Gastroesophageal sphincter (tissue), 3 donors: ENCODE measurements around the gene MPI.

Experiments
- EP300 ChIP-seq: sonication (generic); formaldehyde crosslinking; IDR thresholded peaks from one replicate; pipeline ENCODE4 v1.6.1; 2017; ENCODE audit warnings: antibody characterized with exemption, mild to moderate bottlenecking
- POLR2A ChIP-seq, 2 donors: fragments of 450-650 bp; IDR thresholded peaks; one replicate each; pipeline ENCODE4 v1.6.1; 2017; ENCODE audit warnings: antibody characterized with exemption in 2 of 2, mild to moderate bottlenecking in 2 of 2, moderate library complexity in 1 of 2
- POLR2AphosphoS5 ChIP-seq: sonication (generic); formaldehyde crosslinking; IDR thresholded peaks from one replicate; pipeline ENCODE4 v1.6.1; 2017; ENCODE audit warnings: antibody characterized with exemption
- TF ChIP-seq, protein P1 (sequence below), 4 experiments: fragments of 200-600 bp in 2 of 4; fragments of 450-650 bp in 2 of 4; sonication (generic) in 1 of 4; IDR thresholded peaks; one replicate each; pipeline ENCODE4 v1.5.1; 2017 to 2019; ENCODE audit warnings: antibody characterized with exemption in 4 of 4, mild to moderate bottlenecking in 2 of 4, moderate library complexity in 2 of 4

DNA sequence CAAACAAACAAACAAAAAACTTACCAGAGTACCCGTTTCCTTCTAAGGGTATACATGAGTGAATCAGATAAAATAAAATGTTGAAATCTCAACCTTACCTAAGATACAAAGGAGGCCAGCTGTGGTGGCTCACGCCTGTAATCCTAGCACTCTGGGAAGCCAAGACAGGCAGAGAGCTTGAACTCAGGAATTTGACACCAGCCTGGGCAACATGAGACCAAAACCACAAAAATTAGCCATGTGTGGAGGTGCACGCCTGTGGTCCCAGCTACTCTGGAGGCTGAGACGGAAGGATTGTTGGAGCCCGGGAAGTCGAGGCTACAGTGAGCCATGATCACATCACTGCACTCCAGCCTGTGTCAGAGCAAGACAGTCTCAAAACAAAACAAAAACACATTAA is 27.8 kb downstream of the MPI start:
- TF ChIP-seq EP300: no peak
- TF ChIP-seq, protein P1, sequence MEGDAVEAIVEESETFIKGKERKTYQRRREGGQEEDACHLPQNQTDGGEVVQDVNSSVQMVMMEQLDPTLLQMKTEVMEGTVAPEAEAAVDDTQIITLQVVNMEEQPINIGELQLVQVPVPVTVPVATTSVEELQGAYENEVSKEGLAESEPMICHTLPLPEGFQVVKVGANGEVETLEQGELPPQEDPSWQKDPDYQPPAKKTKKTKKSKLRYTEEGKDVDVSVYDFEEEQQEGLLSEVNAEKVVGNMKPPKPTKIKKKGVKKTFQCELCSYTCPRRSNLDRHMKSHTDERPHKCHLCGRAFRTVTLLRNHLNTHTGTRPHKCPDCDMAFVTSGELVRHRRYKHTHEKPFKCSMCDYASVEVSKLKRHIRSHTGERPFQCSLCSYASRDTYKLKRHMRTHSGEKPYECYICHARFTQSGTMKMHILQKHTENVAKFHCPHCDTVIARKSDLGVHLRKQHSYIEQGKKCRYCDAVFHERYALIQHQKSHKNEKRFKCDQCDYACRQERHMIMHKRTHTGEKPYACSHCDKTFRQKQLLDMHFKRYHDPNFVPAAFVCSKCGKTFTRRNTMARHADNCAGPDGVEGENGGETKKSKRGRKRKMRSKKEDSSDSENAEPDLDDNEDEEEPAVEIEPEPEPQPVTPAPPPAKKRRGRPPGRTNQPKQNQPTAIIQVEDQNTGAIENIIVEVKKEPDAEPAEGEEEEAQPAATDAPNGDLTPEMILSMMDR (IDR thresholded peaks at IDR 0.05): no peak
- no peak for TF ChIP-seq POLR2AphosphoS5
- no peak for TF ChIP-seq POLR2A (IDR thresholded peaks at IDR 0.05)
